HCT116 (cell line): ENCODE data around the gene GABRA6. TPM values are rescaled to one million over a fixed set of nuclear protein-coding genes. Genes with fewer than 3 reads are reported as not detected.

ENCODE experiments used
- ATAC-seq: fragments of 200-7000 bp; cut with Tn5 transposase; 2 replicates; pipeline ENCODE4 v1.9.1; 2020; ENCODE audit warnings: mild to moderate bottlenecking, moderate library complexity
- BruUV-seq: library from RNA; stranded (reverse); fragments of 400-500 nt; replicated peaks from 2 replicates; lab custom pipeline; 2021; lab: Mats Ljungman, UMichigan
- CTCF ChIA-PET: fragments of 300-600 bp; sonication (Branson Sonifier 250); formaldehyde crosslinking; loops from one replicate; lab custom pipeline; 2021; ENCODE audit warnings: antibody characterized with exemption; lab: Charles Lee
- POLR2A ChIA-PET: fragments of 300-600, 350-600 bp; sonication (Branson Sonifier 250); formaldehyde crosslinking; loops from one replicate; lab custom pipeline; 2021; ENCODE audit warnings: antibody characterized with exemption; lab: Charles Lee
- RAD21 ChIA-PET, 2 experiments: fragments of 300-600 bp; sonication (Branson Sonifier 250); formaldehyde crosslinking; loops; one replicate each; lab custom pipeline; 2023; ENCODE audit warnings: low total read pairs in 2 of 2; ENCODE audit not compliant: uncharacterized antibody in 2 of 2, unreplicated experiment in 2 of 2, low non-redundant PET in 1 of 2; lab: Charles Lee
- DNase-seq: peaks from one replicate; pipeline ENCODE4 v3.0.0-alpha.2; 2010; ENCODE audit warnings: low read depth, low spot score
- H2AFZ ChIP-seq: fragments of 200-600 bp; shearing (Covaris generic), sonication (generic); 2 replicates; pipeline ENCODE4 v1.6.1; 2017; ENCODE audit warnings: low read depth, mixed run types, mixed read lengths, antibody characterized with exemption, low read length; ENCODE audit not compliant: poor library complexity, severe bottlenecking
- H3K27ac ChIP-seq: 2 replicates; pipeline ENCODE4 v1.5.1; 2012; ENCODE audit warnings: low read depth, low read length
- H3K27me3 ChIP-seq: fragments of 200-600 bp; sonication (generic); 2 replicates; pipeline ENCODE4 v1.6.1; 2016; ENCODE audit warnings: mixed run types, low read length, mixed read lengths; ENCODE audit not compliant: insufficient read depth
- H3K36me3 ChIP-seq, 2 experiments: fragments of 200-500 bp in 1 of 2; fragments of 200-600 bp in 1 of 2; sonication (Bioruptor generic) in 1 of 2; sonication (generic) in 1 of 2; 2 replicates each; pipeline versions ENCODE4 v1.5.1 to v1.6.1; 2014 to 2016; ENCODE audit warnings: low read length in 2 of 2, inconsistent platforms in 1 of 2, mixed read lengths in 1 of 2, mixed run types in 1 of 2; ENCODE audit not compliant: insufficient read depth in 2 of 2, control insufficient read depth in 1 of 2
- H3K4me1 ChIP-seq, 2 experiments: fragments of 200-600 bp in 1 of 2; sonication (generic) in 1 of 2; 2 replicates each; pipeline versions ENCODE4 v1.5.1 to v1.6.1; 2012 to 2017; ENCODE audit warnings: low read length in 2 of 2, inconsistent platforms in 1 of 2, mild to moderate bottlenecking in 1 of 2, mixed read lengths in 1 of 2, mixed run types in 1 of 2, moderate library complexity in 1 of 2; ENCODE audit not compliant: insufficient read depth in 2 of 2, control insufficient read depth in 1 of 2
- H3K4me2 ChIP-seq: fragments of 200-600 bp; sonication (generic); 2 replicates; pipeline ENCODE4 v1.6.1; 2017; ENCODE audit warnings: mixed run types, low read length, mixed read lengths
- H3K4me3 ChIP-seq, 2 experiments: fragments of 200-600 bp in 1 of 2; sonication (generic) in 1 of 2; replicated peaks in 1 of 2; 2 replicates each; pipeline ENCODE4 v1.5.1; 2011 to 2016; ENCODE audit warnings: low read length in 2 of 2, control low read depth in 1 of 2, low read depth in 1 of 2, mild to moderate bottlenecking in 1 of 2, mixed read lengths in 1 of 2, mixed run types in 1 of 2
- H3K79me2 ChIP-seq: fragments of 200-600 bp; sonication (generic); 2 replicates; pipeline ENCODE4 v1.6.1; 2017; ENCODE audit warnings: mild to moderate bottlenecking, mixed run types, low read length, moderate library complexity, mixed read lengths; ENCODE audit not compliant: insufficient read depth
- H3K9ac ChIP-seq: fragments of 200-600 bp; sonication (generic); 2 replicates; pipeline ENCODE4 v1.6.1; 2016; ENCODE audit warnings: low read length, mixed read lengths
- H3K9me2 ChIP-seq: fragments of 200-600 bp; sonication (generic), shearing (Covaris generic); 2 replicates; pipeline ENCODE4 v1.6.1; 2017; ENCODE audit warnings: mixed run types, mild to moderate bottlenecking, moderate library complexity; ENCODE audit not compliant: insufficient read depth
- H3K9me3 ChIP-seq, 2 experiments: fragments of 200-500 bp in 1 of 2; fragments of 200-600 bp in 1 of 2; sonication (Bioruptor generic) in 1 of 2; sonication (generic) in 1 of 2; 2 replicates each; pipeline ENCODE4 v1.6.1; 2014 to 2017; ENCODE audit warnings: low read length in 2 of 2, mixed read lengths in 2 of 2, inconsistent platforms in 1 of 2, low read depth in 1 of 2, mild to moderate bottlenecking in 1 of 2, mixed run types in 1 of 2, moderate library complexity in 1 of 2; ENCODE audit not compliant: control insufficient read depth in 1 of 2, insufficient read depth in 1 of 2
- H4K20me1 ChIP-seq: fragments of 200-600 bp; sonication (generic), shearing (Covaris generic); 2 replicates; pipeline ENCODE4 v1.6.1; 2017; ENCODE audit warnings: mixed run types, mild to moderate bottlenecking, moderate library complexity; ENCODE audit not compliant: insufficient read depth
- ATF3 ChIP-seq: IDR thresholded peaks from 2 replicates; pipeline ENCODE4 v1.6.1; 2012
- CEBPB ChIP-seq: IDR thresholded peaks from 2 replicates; pipeline ENCODE4 v1.6.1; 2012; ENCODE audit warnings: low read depth
- EZH2phosphoT487 ChIP-seq: fragments of 200-600 bp; IDR thresholded peaks from 2 replicates; pipeline ENCODE4 v1.6.1; 2018; ENCODE audit warnings: antibody characterized with exemption, borderline replicate concordance
- FOSL1 ChIP-seq: IDR thresholded peaks from 2 replicates; pipeline ENCODE4 v1.6.1; 2012; ENCODE audit warnings: low read depth
- SIN3A ChIP-seq: IDR thresholded peaks from 2 replicates; pipeline ENCODE4 v1.6.1; 2012; ENCODE audit warnings: low read depth
- YY1 ChIP-seq: IDR thresholded peaks from 2 replicates; pipeline ENCODE4 v1.6.1; 2011; ENCODE audit warnings: low read length, low read depth, moderate library complexity, mild to moderate bottlenecking; ENCODE audit not compliant: insufficient replicate concordance; ENCODE audit errors: extremely low read depth
- intact Hi-C: fragments of 100-400 bp; cut with micrococcal nuclease; formaldehyde crosslinking; loops from 2 replicates; pipeline ENCODE4 v1.10.0; 2022
- total RNA-seq: library from RNA; stranded (reverse); gene quantifications from one replicate; pipeline ENCODE4 v1.2.1, GENCODE V29; 2021; ENCODE audit not compliant: unreplicated experiment

Gene GABRA6
- total RNA-seq, 1 experiment from 2014 or later, result not detected

- POLR2A ChIA-PET, result no interaction called here
- no peak for DNase-seq
- no peaks in the 10 kb centered on the region for H3K27me3 ChIP-seq
- H3K79me2 ChIP-seq, result no peaks in the 10 kb centered on the region
- no peaks in the 10 kb centered on the region for H3K36me3 ChIP-seq
- BruUV-seq, result no TSS peak
- no peak for ATAC-seq
- no peaks in the 10 kb centered on the region for H4K20me1 ChIP-seq
- intact Hi-C loops, result no loop called here
- no peak overlapping the region for H3K27ac ChIP-seq
- RAD21 ChIA-PET, result no interaction called here
- CTCF ChIA-PET, result no interaction called here
- no peaks in the 10 kb centered on the region for H3K4me1 ChIP-seq
- H3K4me3 ChIP-seq, result no peak overlapping the region
- no peak overlapping the region for H3K9ac ChIP-seq
- no peaks in the 10 kb centered on the region for H3K9me2 ChIP-seq
- TF ChIP-seq CEBPB, result no peak
- no peak for TF ChIP-seq ATF3
- TF ChIP-seq SIN3A, result no peak
- no peak for TF ChIP-seq EZH2phosphoT487
- TF ChIP-seq FOSL1, result no peak
- TF ChIP-seq YY1, result no peak
- H3K4me2 ChIP-seq, result no peak overlapping the region
- H2AFZ ChIP-seq, result no peak overlapping the region
- peaks cover 3 to 6% of the 10 kb centered on the region in 2 experiments; a peak in 1 of 4 replicates for H3K9me3 ChIP-seq
Observed at GRCh38 chr5:161751265-161751664, 65.7 kb downstream of the GABRA6 start.

Other genes with a start within 250 kb of the GABRA6 start
- gene GABRB2, start 139.0 kb upstream of the GABRA6 start, total RNA-seq, result not detected
- not detected for gene GABRA1, start 162.4 kb downstream of the GABRA6 start, total RNA-seq